WERI-Rb-1 (cell line): ENCODE measurements around the gene GOSR1.

Experiments used
- DNase-seq: peaks from one replicate; pipeline ENCODE4 v3.0.0-alpha.2; 2020
- H3K27ac ChIP-seq: fragments of 250-450 bp; sonication (Bioruptor Pico); 2 replicates; pipeline ENCODE4 v1.5.1; 2020; ENCODE audit warnings: mild to moderate bottlenecking, moderate library complexity
- H3K27me3 ChIP-seq: fragments of 250-450 bp; sonication (Bioruptor Pico); 2 replicates; pipeline ENCODE4 v1.5.1; 2021; ENCODE audit warnings: mild to moderate bottlenecking, low read depth, moderate library complexity; ENCODE audit not compliant: insufficient read depth, severe bottlenecking
- H3K36me3 ChIP-seq: fragments of 250-450 bp; sonication (Bioruptor Pico); 2 replicates; pipeline ENCODE4 v1.5.1; 2020; ENCODE audit warnings: mild to moderate bottlenecking, moderate library complexity
- H3K4me3 ChIP-seq: 2 replicates; pipeline ENCODE4 v1.5.1; 2011; ENCODE audit warnings: low read depth, mild to moderate bottlenecking, control low read depth, low read length
- H3K9me3 ChIP-seq: fragments of 250-450 bp; sonication (Bioruptor Pico); 2 replicates; pipeline ENCODE4 v1.5.1; 2021; ENCODE audit warnings: mild to moderate bottlenecking, moderate library complexity; ENCODE audit not compliant: severe bottlenecking
- CTCF ChIP-seq: IDR thresholded peaks from 2 replicates; pipeline ENCODE4 v1.5.1; 2011; ENCODE audit warnings: low read depth, mild to moderate bottlenecking, control low read depth, inconsistent platforms, low read length

The GOSR1 gene

DNA sequence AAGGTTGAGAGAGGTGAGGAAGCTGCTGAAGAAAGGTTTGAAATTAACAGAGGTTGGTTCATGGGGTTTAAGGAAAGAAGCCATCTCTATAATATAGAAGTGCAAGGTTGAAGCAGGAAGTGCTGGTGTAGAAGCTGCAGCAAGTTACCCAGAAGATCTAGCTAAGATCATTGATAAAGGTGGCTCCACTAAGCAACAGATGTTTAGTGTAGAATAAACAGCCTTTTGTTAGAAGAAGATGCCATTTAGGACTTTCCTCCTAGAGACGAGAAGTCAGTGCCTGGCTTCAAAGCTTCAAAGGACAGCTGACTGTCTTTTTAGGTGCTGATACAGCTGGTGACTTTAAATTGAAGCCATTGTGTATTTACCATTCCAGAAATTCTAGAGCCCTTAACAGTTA lies 29.3 kb downstream of the GOSR1 start:
- Histone ChIP-seq H3K4me3 (no peak overlapping the region), H3K27me3 (no peaks in the 10 kb centered on the region), H3K27ac (no peak overlapping the region), H3K36me3 (peaks cover 36% of the 10 kb centered on the region), H3K9me3 (no peaks in the 10 kb centered on the region)
- TF ChIP-seq CTCF = no peak
- DNase-seq = no peak

GRCh38 chr17:30513346-30513745 lies 36.1 kb downstream of the GOSR1 start:
- DNase-seq = no peak
- Histone ChIP-seq H3K4me3 (no peak overlapping the region), H3K36me3 (peaks cover 24% of the 10 kb centered on the region), H3K9me3 (no peaks in the 10 kb centered on the region), H3K27ac (no peak overlapping the region), H3K27me3 (no peaks in the 10 kb centered on the region)
- no peak for TF ChIP-seq CTCF

DNA sequence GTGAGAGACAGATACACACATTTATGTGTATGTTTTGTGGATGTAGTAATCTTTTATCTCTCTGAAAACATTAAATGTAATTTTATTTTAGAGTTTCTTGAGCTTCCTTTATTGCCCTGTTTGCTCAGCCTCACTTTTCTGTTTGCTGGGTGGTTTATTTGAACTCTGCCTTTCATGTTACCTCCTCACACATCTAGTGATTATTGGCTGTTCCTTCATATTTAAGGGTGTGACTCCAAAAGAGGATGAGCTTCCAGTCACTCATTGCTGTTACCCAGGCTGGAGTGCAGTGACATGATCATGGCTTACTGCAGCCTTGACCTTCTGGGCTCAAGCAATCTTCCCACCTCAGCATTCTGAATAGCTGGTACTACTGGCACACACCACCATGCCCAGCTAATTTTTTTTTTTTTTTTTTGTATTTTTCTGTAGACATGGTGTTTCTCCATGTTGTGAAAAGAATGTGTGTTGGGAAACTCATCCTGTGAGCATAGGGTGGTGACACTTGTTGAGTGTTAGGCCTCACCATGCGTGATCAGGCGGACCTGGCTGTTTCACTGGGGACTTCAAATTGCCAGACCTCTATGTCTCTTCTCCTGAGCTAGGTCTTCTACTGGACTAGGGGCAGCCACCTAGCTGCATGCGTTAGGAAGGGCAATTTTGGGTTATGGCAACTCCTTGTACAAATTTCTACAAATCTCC lies 37.8 kb downstream of the GOSR1 start:
- Histone ChIP-seq H3K27ac (no peak overlapping the region), H3K27me3 (no peaks in the 10 kb centered on the region), H3K9me3 (no peaks in the 10 kb centered on the region), H3K4me3 (no peak overlapping the region), H3K36me3 (peaks cover 32% of the 10 kb centered on the region)
- no peak for DNase-seq
- no peak for TF ChIP-seq CTCF

DNA sequence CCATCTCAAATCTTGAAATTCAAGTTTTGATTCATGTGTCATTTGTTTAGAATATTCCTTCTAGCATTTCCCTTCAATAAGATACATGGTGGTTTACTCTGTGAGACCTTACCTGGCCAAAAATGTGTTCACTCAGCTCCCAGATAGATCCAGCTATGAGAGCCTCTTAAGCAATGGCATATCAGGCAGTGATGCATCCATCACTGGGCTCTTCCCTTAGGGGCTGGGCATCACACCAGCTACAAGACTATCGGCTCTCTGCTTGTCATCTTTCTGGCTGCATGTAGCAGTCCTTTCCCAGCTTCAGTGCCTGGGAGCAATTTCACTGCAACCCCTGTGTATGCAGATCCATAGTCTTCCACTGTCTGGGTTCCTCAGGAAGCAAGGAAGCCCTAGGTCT lies 40.6 kb downstream of the GOSR1 start:
- Histone ChIP-seq H3K4me3 (no peak overlapping the region), H3K27ac (no peak overlapping the region), H3K27me3 (no peaks in the 10 kb centered on the region), H3K9me3 (peaks cover 2% of the 10 kb centered on the region), H3K36me3 (peaks cover 42% of the 10 kb centered on the region)
- no peak for DNase-seq
- TF ChIP-seq CTCF = no peak

- DNase-seq = no peak
- Histone ChIP-seq H3K36me3 (peaks cover 42% of the 10 kb centered on the region), H3K27ac (no peak overlapping the region), H3K27me3 (no peaks in the 10 kb centered on the region), H3K9me3 (peaks cover 2% of the 10 kb centered on the region), H3K4me3 (no peak overlapping the region)
- TF ChIP-seq CTCF = no peak
These were observed 42.0 kb downstream of the GOSR1 start for GRCh38 chr17:30519166-30519565.

- H3K4me3 ChIP-seq = no peak overlapping the region
- peaks cover 2% of the 10 kb centered on the region for H3K9me3 ChIP-seq
- no peak for DNase-seq
- H3K27ac ChIP-seq = no peak overlapping the region
- peaks cover 43% of the 10 kb centered on the region for H3K36me3 ChIP-seq
- no peak for TF ChIP-seq CTCF
- H3K27me3 ChIP-seq = no peaks in the 10 kb centered on the region
These were observed 42.5 kb downstream of the GOSR1 start for GRCh38 chr17:30519707-30520106.
